ENCODE results near the gene PCDHGA3. TPM values are rescaled to one million over a fixed set of nuclear protein-coding genes. Genes with fewer than 3 reads are reported as not detected.

The PCDHGA3 gene
- total and polyA plus RNA-seq, 2 experiments from 2014 or later, result 5.4 to 7.6 TPM

DNA sequence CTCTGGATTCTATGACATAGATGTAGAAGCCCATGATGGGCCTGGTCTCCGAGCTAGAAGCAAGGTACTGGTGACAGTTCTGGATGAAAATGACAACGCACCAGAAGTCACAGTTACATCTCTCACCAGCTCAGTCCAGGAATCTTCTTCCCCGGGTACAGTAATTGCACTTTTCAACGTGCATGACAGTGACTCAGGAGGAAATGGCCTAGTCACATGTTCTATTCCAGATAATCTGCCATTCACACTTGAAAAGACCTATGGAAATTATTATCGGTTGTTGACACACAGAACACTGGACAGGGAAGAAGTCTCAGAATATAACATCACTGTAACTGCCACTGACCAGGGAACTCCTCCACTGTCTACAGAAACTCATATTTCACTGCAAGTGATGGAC, 12.5 kb downstream of the PCDHGA3 start:
- no peak overlapping the region for H3K27ac ChIP-seq

GRCh38 chr5:141356950-141357349, 13.3 kb downstream of the PCDHGA3 start:
- Histone ChIP-seq H3K27me3 (replicated peaks; ENCODE audit: insufficient read depth) (no peaks in the 10 kb centered on the region), H3K9me2 (ENCODE audit: insufficient read depth) (no peaks in the 10 kb centered on the region), H3K4me2 (ENCODE audit: unreplicated experiment) (no peak overlapping the region), H4K20me1 (ENCODE audit: insufficient read depth) (no peaks in the 10 kb centered on the region), H3K79me2 (ENCODE audit: insufficient read depth) (peaks cover 6% of the 10 kb centered on the region; the same call in 1 of the 2 replicates), H3F3A (ENCODE audit: insufficient read depth) (no peaks in the 10 kb centered on the region), H3K4me3 (no peak overlapping the region), H3K27ac (no peak overlapping the region), H3K9ac (no peak overlapping the region), H3K36me3 (ENCODE audit: low read depth) (no peaks in the 10 kb centered on the region), H3K9me3 (ENCODE audit: low read depth) (peaks cover 3% of the 10 kb centered on the region), H2AFZ (no peak overlapping the region), H3K4me1 (ENCODE audit: insufficient read depth) (no peaks in the 10 kb centered on the region)
- TF ChIP-seq EZH2 (IDR thresholded peaks at IDR 0.05; ENCODE audit: insufficient read depth, poor library complexity, severe bottlenecking) (no peak), EZH2phosphoT487 (IDR thresholded peaks at IDR 0.05; ENCODE audit: insufficient read depth, low read depth) (no peak)
- WGBS, 2 experiments (ENCODE audit: low coverage in 1 of 2, low lambda C conversion rate in 2 of 2, missing lambda C conversion rate in 2 of 2), result 43 to 48% methylated on average over 13 to 19 of the region's 19 CpGs
- in situ Hi-C loops (cut with MboI), result no loop called here
- no peak for DNase-seq

More for the DNA sequence above, 12.5 kb downstream of the PCDHGA3 start:
- no peak for TF ChIP-seq EZH2phosphoT487 (IDR thresholded peaks at IDR 0.05; ENCODE audit: insufficient read depth, low read depth)
- no peak for TF ChIP-seq EZH2 (IDR thresholded peaks at IDR 0.05; ENCODE audit: insufficient read depth, poor library complexity, severe bottlenecking)
- Histone ChIP-seq H3K27me3 (replicated peaks; ENCODE audit: insufficient read depth) (no peaks in the 10 kb centered on the region), H3K36me3 (ENCODE audit: low read depth) (no peaks in the 10 kb centered on the region), H4K20me1 (ENCODE audit: insufficient read depth) (no peaks in the 10 kb centered on the region), H2AFZ (no peak overlapping the region), H3K4me2 (ENCODE audit: unreplicated experiment) (no peak overlapping the region), H3K4me1 (ENCODE audit: insufficient read depth) (no peaks in the 10 kb centered on the region), H3F3A (ENCODE audit: insufficient read depth) (no peaks in the 10 kb centered on the region), H3K9me2 (ENCODE audit: insufficient read depth) (no peaks in the 10 kb centered on the region), H3K79me2 (ENCODE audit: insufficient read depth) (peaks cover 6% of the 10 kb centered on the region; the same call in 1 of the 2 replicates), H3K9me3 (ENCODE audit: low read depth) (peaks cover 3% of the 10 kb centered on the region), H3K4me3 (peak overlapping the region; percentile 77; the same call in 1 of the 2 replicates), H3K9ac (no peak overlapping the region)
- no peak for DNase-seq
- in situ Hi-C loops (cut with MboI), result no loop called here
- 49% methylated on average over 5 of the region's 5 CpGs for WGBS, 2 experiments (ENCODE audit: low coverage in 1 of 2, low lambda C conversion rate in 2 of 2, missing lambda C conversion rate in 2 of 2)

- Histone ChIP-seq H3K79me2 (ENCODE audit: insufficient read depth) (peaks cover 6% of the 10 kb centered on the region; the same call in 1 of the 2 replicates), H3K27me3 (replicated peaks; ENCODE audit: insufficient read depth) (no peaks in the 10 kb centered on the region), H3K9ac (no peak within 1 kb of the TSS), H3F3A (ENCODE audit: insufficient read depth) (no peaks in the 10 kb centered on the region), H3K9me3 (ENCODE audit: low read depth) (peaks cover 7% of the 10 kb centered on the region), H3K9me2 (ENCODE audit: insufficient read depth) (no peaks in the 10 kb centered on the region), H3K27ac (no peak within 1 kb of the TSS), H3K4me1 (ENCODE audit: insufficient read depth) (no peaks in the 10 kb centered on the region), H3K4me2 (ENCODE audit: unreplicated experiment) (no peak within 1 kb of the TSS), H3K4me3 (peak within 1 kb of the TSS; percentile 40; the same call in 1 of the 2 replicates), H3K36me3 (ENCODE audit: low read depth) (no peaks in the 10 kb centered on the region; the same call in 1 of the 2 replicates), H4K20me1 (ENCODE audit: insufficient read depth) (no peaks in the 10 kb centered on the region), H2AFZ (0 out of 2 replicates have a peak within 1 kb of the TSS, but pooled peaks have one; percentile 37)
- no peak for TF ChIP-seq EZH2 (IDR thresholded peaks at IDR 0.05; ENCODE audit: insufficient read depth, poor library complexity, severe bottlenecking)
- TF ChIP-seq EZH2phosphoT487 (IDR thresholded peaks at IDR 0.05; ENCODE audit: insufficient read depth, low read depth), result no peak
- in situ Hi-C loops (cut with MboI), result no loop called here
- DNase-seq, result peak; percentile 44
- WGBS, 2 experiments (ENCODE audit: low coverage in 1 of 2, low lambda C conversion rate in 2 of 2, missing lambda C conversion rate in 2 of 2), result 27 to 34% methylated on average over 24 of the region's 24 CpGs
Observed at GRCh38 chr5:141359790-141360426, 16.3 kb downstream of the PCDHGA3 start, which contains the start of gene PCDHGB2. Gene PCDHGB2 (plus strand): TSS chr5:141359994. CDS start chr5:141360136, 142 bp downstream.

DNA sequence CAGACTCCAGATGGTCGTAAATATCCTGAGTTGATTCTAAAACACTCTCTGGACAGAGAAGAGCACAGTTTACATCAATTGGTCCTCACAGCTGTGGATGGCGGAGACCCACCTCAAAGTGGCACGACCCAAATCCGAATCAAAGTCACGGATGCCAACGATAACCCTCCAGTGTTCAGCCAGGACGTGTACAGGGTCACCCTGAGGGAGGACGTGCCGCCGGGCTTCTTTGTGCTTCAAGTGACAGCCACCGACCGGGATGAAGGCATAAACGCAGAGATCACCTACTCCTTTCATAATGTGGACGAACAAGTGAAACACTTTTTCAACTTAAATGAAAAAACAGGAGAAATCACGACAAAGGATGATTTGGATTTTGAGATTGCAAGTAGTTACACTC, 17.1 kb downstream of the PCDHGA3 start:
- H3K79me2 ChIP-seq (ENCODE audit: insufficient read depth), result peaks cover 6% of the 10 kb centered on the region; the same call in 1 of the 2 replicates
- TF ChIP-seq EZH2phosphoT487 (IDR thresholded peaks at IDR 0.05; ENCODE audit: insufficient read depth, low read depth) (no peak), EZH2 (IDR thresholded peaks at IDR 0.05; ENCODE audit: insufficient read depth, poor library complexity, severe bottlenecking) (no peak)
- no peak overlapping the region for H3K27ac ChIP-seq
- no peaks in the 10 kb centered on the region for H4K20me1 ChIP-seq (ENCODE audit: insufficient read depth)
- H3K27me3 ChIP-seq (replicated peaks; ENCODE audit: insufficient read depth), result no peaks in the 10 kb centered on the region
- 0 out of 2 replicates have a peak overlapping the region, but pooled peaks have one; percentile 40 for H3K4me3 ChIP-seq
- H3K9ac ChIP-seq, result no peak overlapping the region
- no peak overlapping the region for H2AFZ ChIP-seq
- 47% methylated on average over 15 of the region's 15 CpGs for WGBS, 2 experiments (ENCODE audit: low coverage in 1 of 2, low lambda C conversion rate in 2 of 2, missing lambda C conversion rate in 2 of 2)
- H3K9me3 ChIP-seq (ENCODE audit: low read depth), result peaks cover 7% of the 10 kb centered on the region
- no peak for DNase-seq
- no peaks in the 10 kb centered on the region for H3K4me1 ChIP-seq (ENCODE audit: insufficient read depth)
- no peaks in the 10 kb centered on the region for H3F3A ChIP-seq (ENCODE audit: insufficient read depth)
- H3K4me2 ChIP-seq (ENCODE audit: unreplicated experiment), result no peak overlapping the region
- no peaks in the 10 kb centered on the region; the same call in 1 of the 2 replicates for H3K36me3 ChIP-seq (ENCODE audit: low read depth)
- in situ Hi-C loops (cut with MboI), result no loop called here
- H3K9me2 ChIP-seq (ENCODE audit: insufficient read depth), result no peaks in the 10 kb centered on the region

Measured in GM23248 (cell line).